HEK293 (cell line): Measurements from ENCODE around the gene CDH8.

Experiments
- KLF7 ChIP-seq: fragments of 450-650 bp; formaldehyde crosslinking; IDR thresholded peaks from 2 replicates; pipeline ENCODE4 v1.5.1; 2016; ENCODE audit warnings: missing biosample characterization, missing genetic modification characterization, borderline replicate concordance
- ZNF292 ChIP-seq: fragments of 450-650 bp; formaldehyde crosslinking; IDR thresholded peaks from 2 replicates; pipeline ENCODE4 v1.5.1; 2016; ENCODE audit warnings: low read depth, missing biosample characterization, missing genetic modification characterization, borderline replicate concordance
- ZNF302 ChIP-seq: fragments of 450-650 bp; formaldehyde crosslinking; IDR thresholded peaks from 2 replicates; pipeline ENCODE4 v1.5.1; 2016; ENCODE audit warnings: missing biosample characterization, missing genetic modification characterization, low read depth
- TF ChIP-seq, protein P1 (sequence below): fragments of 450-650 bp; formaldehyde crosslinking; IDR thresholded peaks from 2 replicates; pipeline ENCODE4 v1.5.1; 2016; ENCODE audit warnings: missing biosample characterization, missing genetic modification characterization
- TF ChIP-seq, protein P2 (sequence below): fragments of 450-650 bp; formaldehyde crosslinking; conservative IDR thresholded peaks from 2 replicates; pipeline ENCODE4 v1.5.1; 2016; ENCODE audit warnings: low read depth, missing biosample characterization, missing genetic modification characterization
- TF ChIP-seq, protein P3 (sequence below): fragments of 450-650 bp; formaldehyde crosslinking; IDR thresholded peaks from 2 replicates; pipeline ENCODE4 v1.5.1; 2016; ENCODE audit warnings: missing biosample characterization, missing genetic modification characterization

DNA sequence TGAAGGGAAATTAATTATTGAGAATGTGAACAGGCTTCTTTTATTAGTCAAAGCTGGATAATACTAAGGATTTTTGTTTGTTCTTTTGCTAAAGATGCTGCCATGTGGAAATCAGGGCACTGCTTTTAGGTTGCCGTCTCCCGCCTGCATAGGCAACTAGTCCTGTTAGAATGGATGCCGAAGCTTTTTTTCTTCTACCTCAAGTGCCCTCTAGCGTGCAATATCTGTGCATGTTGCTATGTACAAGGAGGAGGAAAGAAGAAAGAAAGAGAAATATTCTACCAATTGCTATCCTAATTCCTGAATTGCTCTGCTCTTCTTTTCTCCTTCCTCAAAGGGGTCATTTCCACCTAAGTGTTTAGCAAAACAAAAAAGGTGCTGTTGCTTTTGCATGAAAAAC, 5.2 kb upstream of the CDH8 start:
- TF ChIP-seq, protein P1, sequence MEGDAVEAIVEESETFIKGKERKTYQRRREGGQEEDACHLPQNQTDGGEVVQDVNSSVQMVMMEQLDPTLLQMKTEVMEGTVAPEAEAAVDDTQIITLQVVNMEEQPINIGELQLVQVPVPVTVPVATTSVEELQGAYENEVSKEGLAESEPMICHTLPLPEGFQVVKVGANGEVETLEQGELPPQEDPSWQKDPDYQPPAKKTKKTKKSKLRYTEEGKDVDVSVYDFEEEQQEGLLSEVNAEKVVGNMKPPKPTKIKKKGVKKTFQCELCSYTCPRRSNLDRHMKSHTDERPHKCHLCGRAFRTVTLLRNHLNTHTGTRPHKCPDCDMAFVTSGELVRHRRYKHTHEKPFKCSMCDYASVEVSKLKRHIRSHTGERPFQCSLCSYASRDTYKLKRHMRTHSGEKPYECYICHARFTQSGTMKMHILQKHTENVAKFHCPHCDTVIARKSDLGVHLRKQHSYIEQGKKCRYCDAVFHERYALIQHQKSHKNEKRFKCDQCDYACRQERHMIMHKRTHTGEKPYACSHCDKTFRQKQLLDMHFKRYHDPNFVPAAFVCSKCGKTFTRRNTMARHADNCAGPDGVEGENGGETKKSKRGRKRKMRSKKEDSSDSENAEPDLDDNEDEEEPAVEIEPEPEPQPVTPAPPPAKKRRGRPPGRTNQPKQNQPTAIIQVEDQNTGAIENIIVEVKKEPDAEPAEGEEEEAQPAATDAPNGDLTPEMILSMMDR (tag by site-specific recombination), result no peak
- TF ChIP-seq, protein P2, sequence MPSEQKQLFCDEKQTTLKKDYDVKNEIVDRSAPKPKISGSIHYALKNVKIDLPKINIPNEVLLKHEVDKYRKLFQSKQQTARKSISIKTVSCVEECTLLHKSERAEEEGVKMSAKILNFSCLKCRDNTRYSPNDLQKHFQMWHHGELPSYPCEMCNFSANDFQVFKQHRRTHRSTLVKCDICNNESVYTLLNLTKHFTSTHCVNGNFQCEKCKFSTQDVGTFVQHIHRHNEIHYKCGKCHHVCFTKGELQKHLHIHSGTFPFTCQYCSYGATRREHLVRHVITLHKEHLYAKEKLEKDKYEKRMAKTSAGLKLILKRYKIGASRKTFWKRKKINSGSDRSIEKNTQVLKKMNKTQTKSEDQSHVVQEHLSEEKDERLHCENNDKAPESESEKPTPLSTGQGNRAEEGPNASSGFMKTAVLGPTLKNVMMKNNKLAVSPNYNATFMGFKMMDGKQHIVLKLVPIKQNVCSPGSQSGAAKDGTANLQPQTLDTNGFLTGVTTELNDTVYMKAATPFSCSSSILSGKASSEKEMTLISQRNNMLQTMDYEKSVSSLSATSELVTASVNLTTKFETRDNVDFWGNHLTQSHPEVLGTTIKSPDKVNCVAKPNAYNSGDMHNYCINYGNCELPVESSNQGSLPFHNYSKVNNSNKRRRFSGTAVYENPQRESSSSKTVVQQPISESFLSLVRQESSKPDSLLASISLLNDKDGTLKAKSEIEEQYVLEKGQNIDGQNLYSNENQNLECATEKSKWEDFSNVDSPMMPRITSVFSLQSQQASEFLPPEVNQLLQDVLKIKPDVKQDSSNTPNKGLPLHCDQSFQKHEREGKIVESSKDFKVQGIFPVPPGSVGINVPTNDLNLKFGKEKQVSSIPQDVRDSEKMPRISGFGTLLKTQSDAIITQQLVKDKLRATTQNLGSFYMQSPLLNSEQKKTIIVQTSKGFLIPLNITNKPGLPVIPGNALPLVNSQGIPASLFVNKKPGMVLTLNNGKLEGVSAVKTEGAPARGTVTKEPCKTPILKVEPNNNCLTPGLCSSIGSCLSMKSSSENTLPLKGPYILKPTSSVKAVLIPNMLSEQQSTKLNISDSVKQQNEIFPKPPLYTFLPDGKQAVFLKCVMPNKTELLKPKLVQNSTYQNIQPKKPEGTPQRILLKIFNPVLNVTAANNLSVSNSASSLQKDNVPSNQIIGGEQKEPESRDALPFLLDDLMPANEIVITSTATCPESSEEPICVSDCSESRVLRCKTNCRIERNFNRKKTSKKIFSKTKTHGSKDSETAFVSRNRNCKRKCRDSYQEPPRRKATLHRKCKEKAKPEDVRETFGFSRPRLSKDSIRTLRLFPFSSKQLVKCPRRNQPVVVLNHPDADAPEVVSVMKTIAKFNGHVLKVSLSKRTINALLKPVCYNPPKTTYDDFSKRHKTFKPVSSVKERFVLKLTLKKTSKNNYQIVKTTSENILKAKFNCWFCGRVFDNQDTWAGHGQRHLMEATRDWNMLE (tag by site-specific recombination), result no peak
- TF ChIP-seq ZNF292 (tag by site-specific recombination) (no peak), ZNF302 (tag by site-specific recombination) (no peak), KLF7 (tag by site-specific recombination) (no peak)
- TF ChIP-seq, protein P3, sequence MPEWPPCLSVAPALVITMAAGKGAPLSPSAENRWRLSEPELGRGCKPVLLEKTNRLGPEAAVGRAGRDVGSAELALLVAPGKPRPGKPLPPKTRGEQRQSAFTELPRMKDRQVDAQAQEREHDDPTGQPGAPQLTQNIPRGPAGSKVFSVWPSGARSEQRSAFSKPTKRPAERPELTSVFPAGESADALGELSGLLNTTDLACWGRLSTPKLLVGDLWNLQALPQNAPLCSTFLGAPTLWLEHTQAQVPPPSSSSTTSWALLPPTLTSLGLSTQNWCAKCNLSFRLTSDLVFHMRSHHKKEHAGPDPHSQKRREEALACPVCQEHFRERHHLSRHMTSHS (tag by site-specific recombination), result no peak
